Neural cell (in vitro differentiated cells): ENCODE results near the gene DNAH10.

Experiments
- EP300 ChIP-seq: fragments of 450-650 bp; conservative IDR thresholded peaks from 2 replicates; pipeline ENCODE4 v1.6.1; 2014; ENCODE audit warnings: antibody characterized with exemption, mild to moderate bottlenecking, moderate library complexity; ENCODE audit not compliant: poor library complexity, severe bottlenecking
- EZH2 ChIP-seq: fragments of 200-600, 300-800 bp; shearing (Covaris generic), sonication (generic); IDR thresholded peaks from 2 replicates; pipeline ENCODE4 v1.6.1; 2014; ENCODE audit warnings: antibody characterized with exemption, low read length, borderline replicate concordance, mild to moderate bottlenecking; ENCODE audit not compliant: insufficient read depth, poor library complexity, severe bottlenecking
- POLR2AphosphoS5 ChIP-seq: IDR thresholded peaks from 2 replicates; pipeline ENCODE4 v1.6.1; 2012
- TF ChIP-seq, protein P1 (sequence below): fragments of 450-650 bp; IDR thresholded peaks from 2 replicates; pipeline ENCODE4 v1.5.1; 2014; ENCODE audit warnings: antibody characterized with exemption, mild to moderate bottlenecking, moderate library complexity; ENCODE audit not compliant: poor library complexity, severe bottlenecking
- TF ChIP-seq, protein P2 (sequence below): IDR thresholded peaks from 2 replicates; pipeline ENCODE4 v1.6.1; 2012; ENCODE audit warnings: borderline replicate concordance

DNA sequence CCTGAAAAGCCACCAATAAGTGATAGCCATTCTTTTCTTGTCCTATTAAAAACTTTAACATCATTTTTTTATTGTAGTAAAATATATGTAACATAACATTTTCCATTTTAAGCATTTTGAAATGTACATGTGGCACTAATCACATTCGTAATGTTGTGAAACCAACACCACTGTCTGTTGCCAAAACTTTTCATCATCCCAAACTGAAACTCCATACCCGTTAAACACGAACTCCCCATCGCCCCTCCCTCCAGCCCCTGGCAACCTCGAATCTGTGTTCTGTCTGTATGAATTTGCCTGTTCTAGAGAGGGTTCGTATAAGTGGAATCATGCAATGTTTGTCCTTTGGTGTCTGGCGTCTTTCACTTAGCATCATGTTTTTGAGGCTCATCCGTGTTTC is 134.7 kb downstream of the DNAH10 start:
- TF ChIP-seq, protein P1, sequence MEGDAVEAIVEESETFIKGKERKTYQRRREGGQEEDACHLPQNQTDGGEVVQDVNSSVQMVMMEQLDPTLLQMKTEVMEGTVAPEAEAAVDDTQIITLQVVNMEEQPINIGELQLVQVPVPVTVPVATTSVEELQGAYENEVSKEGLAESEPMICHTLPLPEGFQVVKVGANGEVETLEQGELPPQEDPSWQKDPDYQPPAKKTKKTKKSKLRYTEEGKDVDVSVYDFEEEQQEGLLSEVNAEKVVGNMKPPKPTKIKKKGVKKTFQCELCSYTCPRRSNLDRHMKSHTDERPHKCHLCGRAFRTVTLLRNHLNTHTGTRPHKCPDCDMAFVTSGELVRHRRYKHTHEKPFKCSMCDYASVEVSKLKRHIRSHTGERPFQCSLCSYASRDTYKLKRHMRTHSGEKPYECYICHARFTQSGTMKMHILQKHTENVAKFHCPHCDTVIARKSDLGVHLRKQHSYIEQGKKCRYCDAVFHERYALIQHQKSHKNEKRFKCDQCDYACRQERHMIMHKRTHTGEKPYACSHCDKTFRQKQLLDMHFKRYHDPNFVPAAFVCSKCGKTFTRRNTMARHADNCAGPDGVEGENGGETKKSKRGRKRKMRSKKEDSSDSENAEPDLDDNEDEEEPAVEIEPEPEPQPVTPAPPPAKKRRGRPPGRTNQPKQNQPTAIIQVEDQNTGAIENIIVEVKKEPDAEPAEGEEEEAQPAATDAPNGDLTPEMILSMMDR = no peak
- TF ChIP-seq, protein P2, sequence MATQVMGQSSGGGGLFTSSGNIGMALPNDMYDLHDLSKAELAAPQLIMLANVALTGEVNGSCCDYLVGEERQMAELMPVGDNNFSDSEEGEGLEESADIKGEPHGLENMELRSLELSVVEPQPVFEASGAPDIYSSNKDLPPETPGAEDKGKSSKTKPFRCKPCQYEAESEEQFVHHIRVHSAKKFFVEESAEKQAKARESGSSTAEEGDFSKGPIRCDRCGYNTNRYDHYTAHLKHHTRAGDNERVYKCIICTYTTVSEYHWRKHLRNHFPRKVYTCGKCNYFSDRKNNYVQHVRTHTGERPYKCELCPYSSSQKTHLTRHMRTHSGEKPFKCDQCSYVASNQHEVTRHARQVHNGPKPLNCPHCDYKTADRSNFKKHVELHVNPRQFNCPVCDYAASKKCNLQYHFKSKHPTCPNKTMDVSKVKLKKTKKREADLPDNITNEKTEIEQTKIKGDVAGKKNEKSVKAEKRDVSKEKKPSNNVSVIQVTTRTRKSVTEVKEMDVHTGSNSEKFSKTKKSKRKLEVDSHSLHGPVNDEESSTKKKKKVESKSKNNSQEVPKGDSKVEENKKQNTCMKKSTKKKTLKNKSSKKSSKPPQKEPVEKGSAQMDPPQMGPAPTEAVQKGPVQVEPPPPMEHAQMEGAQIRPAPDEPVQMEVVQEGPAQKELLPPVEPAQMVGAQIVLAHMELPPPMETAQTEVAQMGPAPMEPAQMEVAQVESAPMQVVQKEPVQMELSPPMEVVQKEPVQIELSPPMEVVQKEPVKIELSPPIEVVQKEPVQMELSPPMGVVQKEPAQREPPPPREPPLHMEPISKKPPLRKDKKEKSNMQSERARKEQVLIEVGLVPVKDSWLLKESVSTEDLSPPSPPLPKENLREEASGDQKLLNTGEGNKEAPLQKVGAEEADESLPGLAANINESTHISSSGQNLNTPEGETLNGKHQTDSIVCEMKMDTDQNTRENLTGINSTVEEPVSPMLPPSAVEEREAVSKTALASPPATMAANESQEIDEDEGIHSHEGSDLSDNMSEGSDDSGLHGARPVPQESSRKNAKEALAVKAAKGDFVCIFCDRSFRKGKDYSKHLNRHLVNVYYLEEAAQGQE = no peak
- TF ChIP-seq POLR2AphosphoS5 (no peak), EP300 (no peak), EZH2 (no peak)
